ENCODE measurements around the gene CPO.

DNA sequence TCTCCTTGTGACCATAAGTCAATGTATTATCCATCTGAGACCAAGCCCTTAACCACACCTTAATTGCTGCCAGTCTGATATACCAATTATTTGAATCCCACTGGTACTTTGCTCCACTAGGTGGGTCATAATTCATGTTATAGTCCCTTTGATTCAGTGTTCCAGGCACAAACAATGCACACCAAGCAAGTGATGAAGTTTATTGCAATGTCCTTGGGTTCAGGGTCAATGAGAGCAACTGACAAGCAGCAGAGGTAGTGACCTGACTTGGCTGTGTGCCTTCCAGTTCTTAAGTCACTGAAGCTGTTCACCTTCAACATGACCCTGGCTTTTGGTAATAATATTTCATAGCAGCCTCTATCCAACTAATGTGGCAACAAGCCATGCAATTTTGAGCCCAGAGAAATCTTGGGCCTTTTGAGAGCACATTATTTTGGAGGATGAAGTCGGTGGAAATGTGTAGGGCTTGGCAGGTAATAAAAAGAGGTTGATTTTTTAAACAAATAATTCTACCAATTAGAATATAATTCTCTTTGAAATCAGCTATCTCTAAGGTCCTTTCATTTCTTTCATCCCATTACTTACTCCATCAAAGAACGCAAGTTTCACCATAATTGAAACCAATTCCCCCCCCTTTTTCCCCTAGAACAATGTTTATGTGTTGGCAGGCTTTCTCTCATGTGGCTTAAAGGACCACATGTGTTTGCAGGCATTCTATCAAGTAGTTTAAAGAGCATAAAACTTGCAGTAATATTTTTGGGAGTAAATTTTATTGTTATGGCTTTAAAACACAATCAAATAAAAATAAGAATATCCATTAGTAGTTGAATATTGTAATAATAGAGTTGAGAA, 3.1 kb upstream of the CPO start:
- TF ChIP-seq, protein P1, sequence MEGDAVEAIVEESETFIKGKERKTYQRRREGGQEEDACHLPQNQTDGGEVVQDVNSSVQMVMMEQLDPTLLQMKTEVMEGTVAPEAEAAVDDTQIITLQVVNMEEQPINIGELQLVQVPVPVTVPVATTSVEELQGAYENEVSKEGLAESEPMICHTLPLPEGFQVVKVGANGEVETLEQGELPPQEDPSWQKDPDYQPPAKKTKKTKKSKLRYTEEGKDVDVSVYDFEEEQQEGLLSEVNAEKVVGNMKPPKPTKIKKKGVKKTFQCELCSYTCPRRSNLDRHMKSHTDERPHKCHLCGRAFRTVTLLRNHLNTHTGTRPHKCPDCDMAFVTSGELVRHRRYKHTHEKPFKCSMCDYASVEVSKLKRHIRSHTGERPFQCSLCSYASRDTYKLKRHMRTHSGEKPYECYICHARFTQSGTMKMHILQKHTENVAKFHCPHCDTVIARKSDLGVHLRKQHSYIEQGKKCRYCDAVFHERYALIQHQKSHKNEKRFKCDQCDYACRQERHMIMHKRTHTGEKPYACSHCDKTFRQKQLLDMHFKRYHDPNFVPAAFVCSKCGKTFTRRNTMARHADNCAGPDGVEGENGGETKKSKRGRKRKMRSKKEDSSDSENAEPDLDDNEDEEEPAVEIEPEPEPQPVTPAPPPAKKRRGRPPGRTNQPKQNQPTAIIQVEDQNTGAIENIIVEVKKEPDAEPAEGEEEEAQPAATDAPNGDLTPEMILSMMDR (IDR thresholded peaks at IDR 0.05): no peak
- TF ChIP-seq ZFX (IDR thresholded peaks at IDR 0.05; ENCODE audit: borderline replicate concordance): no peak

Measured in 22Rv1 (cell line).